Transverse colon (tissue), 4 donors: ENCODE data around the gene SELP. TPM values are rescaled to one million over a fixed set of nuclear protein-coding genes. Genes with fewer than 3 reads are reported as not detected.

ENCODE experiments used
- DNase-seq: peaks from one replicate; pipeline ENCODE4 v3.0.0-alpha.2; 2019
- H3K27ac ChIP-seq, 4 donors: fragments of 200-600 bp; sonication (generic); 2 replicates each; pipeline ENCODE4 v1.5.1; 2016 to 2018; ENCODE audit warnings: inconsistent platforms in 4 of 4
- H3K27me3 ChIP-seq: fragments of 200-600 bp; sonication (generic); 2 replicates; pipeline ENCODE4 v1.5.1; 2017; ENCODE audit warnings: inconsistent platforms
- H3K36me3 ChIP-seq, 4 donors: fragments of 200-600 bp; sonication (generic); 2 replicates each; pipeline ENCODE4 v1.5.1; 2017 to 2019; ENCODE audit warnings: inconsistent platforms in 4 of 4
- H3K4me1 ChIP-seq, 4 donors: fragments of 200-600 bp; sonication (generic); 2 replicates each; pipeline ENCODE4 v1.5.1; 2017 to 2020; ENCODE audit warnings: inconsistent platforms in 4 of 4
- H3K4me3 ChIP-seq, 4 donors: fragments of 200-600 bp; sonication (generic); 1 replicate in 1 of 4; 2 replicates in 3 of 4; pipeline versions ENCODE4 v1.5.1 to v1.6.1; 2017 to 2019; ENCODE audit warnings: inconsistent platforms in 4 of 4
- H3K9me3 ChIP-seq, 2 donors: fragments of 200-600 bp; sonication (generic); 2 replicates each; pipeline ENCODE4 v1.5.1; 2017 to 2019; ENCODE audit warnings: inconsistent platforms in 2 of 2
- EP300 ChIP-seq: sonication (generic); formaldehyde crosslinking; IDR thresholded peaks from one replicate; pipeline ENCODE4 v1.6.1; 2017; ENCODE audit warnings: antibody characterized with exemption, low read depth
- POLR2A ChIP-seq: fragments of 450-650 bp; IDR thresholded peaks from one replicate; pipeline ENCODE4 v1.6.1; 2016; ENCODE audit warnings: antibody characterized with exemption, mild to moderate bottlenecking, moderate library complexity
- POLR2AphosphoS5 ChIP-seq, 3 donors: sonication (generic); formaldehyde crosslinking; IDR thresholded peaks; one replicate each; pipeline ENCODE4 v1.6.1; 2016; ENCODE audit warnings: antibody characterized with exemption in 3 of 3
- WGBS, 2 donors: methylation state at CpG; one replicate each; pipeline ENCODE4 v1.1.5; 2018; ENCODE audit warnings: low coverage in 1 of 2; 5-methylcytosine and 5-hydroxymethylcytosine counted together
- in situ Hi-C, 4 donors: fragments of 200-750 bp; cut with MboI; loops; one replicate each; pipeline versions ENCODE4 v1.15.0 to v1.15.1; 2017; ENCODE audit warnings: low sequenced_read_pairs in 3 of 4, low pct_ligation_motif_present in 1 of 4, low pct_unique_long_range_greater_than_20kb in 1 of 4
- intact Hi-C: fragments of 100-400 bp; cut with DNase I; formaldehyde crosslinking; loops from one replicate; pipeline ENCODE4 v1.15.1; 2023; ENCODE audit warnings: low total_unique reads
- total RNA-seq, 4 donors: library from RNA; depleted of rRNA; stranded (reverse); fragments of >200 nt; gene quantifications; one replicate each; pipeline ENCODE4 v1.1.0, GENCODE V29; 2016
- TF ChIP-seq, protein P1 (sequence below), 5 experiments: fragments of 200-600 bp in 3 of 5; fragments of 450-650 bp in 2 of 5; sonication (generic) in 3 of 5; IDR thresholded peaks; 1 replicate in 2 of 5; 2 replicates in 3 of 5; pipeline ENCODE4 v1.5.1; 2016 to 2017; ENCODE audit warnings: antibody characterized with exemption in 5 of 5, inconsistent platforms in 3 of 5, mild to moderate bottlenecking in 2 of 5, moderate library complexity in 1 of 5

Gene SELP
- total RNA-seq, 4 donors from 2014 or later, result 1.8 to 4.9 (median 2.2) TPM

DNA sequence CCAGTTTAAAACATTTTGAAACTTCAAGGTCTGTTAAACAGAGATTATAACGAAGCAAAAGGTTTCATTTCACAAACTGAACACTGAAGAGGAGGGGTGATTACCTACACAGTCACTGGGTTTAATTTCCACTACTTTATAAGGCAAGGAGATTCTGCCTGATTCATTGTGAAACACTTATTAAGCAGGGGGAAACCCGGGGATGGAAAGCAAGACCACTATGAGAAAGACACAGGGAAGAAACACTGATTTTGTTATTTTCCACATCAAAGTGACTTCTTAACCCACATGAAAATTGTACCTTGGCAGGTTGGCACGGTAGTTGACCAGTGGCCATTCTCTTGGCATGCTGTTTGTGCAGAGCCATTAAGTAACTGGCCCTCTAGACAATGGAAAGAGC is 35.5 kb downstream of the SELP start:
- intact Hi-C loops, result no loop called here
- no peaks in the 10 kb centered on the region for H3K9me3 ChIP-seq

DNA sequence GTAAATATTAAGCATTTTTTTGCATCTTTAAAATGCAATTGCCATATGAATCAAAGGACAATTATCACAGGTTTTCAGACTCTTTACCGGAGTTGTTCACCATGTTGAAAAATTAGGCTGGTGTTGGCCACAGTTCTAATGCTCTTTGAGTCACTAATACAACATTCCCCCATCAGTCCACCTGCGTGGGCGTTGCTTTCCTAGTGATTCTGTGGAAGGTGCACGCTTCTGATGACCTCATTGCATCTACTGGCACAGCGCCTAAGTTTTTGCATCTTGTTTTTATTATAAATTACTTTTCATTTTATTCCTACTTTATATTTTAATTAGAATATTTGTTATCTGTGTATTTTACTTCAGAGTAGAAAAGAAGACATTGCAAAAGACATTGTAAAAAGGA is 39.0 kb downstream of the SELP start:
- DNase-seq, result no peak
- in situ Hi-C loops, result loop anchor here in 1 of 4 donors (25.0 kb wide), 1 partner anchor 221 kb away; no protein-coding TSS in a partner anchor
- Histone ChIP-seq H3K4me1 (peaks cover 0 to 9% (median 4%) of the 10 kb centered on the region in 4 donors), H3K9me3 (no peaks in the 10 kb centered on the region), H3K36me3 (no peaks in the 10 kb centered on the region), H3K4me3 (no peak overlapping the region), H3K27me3 (peaks cover 2% of the 10 kb centered on the region), H3K27ac (no peak overlapping the region)
- WGBS, 2 donors, result 86 to 88% methylated on average over 5 of the region's 5 CpGs
- TF ChIP-seq, protein P1, sequence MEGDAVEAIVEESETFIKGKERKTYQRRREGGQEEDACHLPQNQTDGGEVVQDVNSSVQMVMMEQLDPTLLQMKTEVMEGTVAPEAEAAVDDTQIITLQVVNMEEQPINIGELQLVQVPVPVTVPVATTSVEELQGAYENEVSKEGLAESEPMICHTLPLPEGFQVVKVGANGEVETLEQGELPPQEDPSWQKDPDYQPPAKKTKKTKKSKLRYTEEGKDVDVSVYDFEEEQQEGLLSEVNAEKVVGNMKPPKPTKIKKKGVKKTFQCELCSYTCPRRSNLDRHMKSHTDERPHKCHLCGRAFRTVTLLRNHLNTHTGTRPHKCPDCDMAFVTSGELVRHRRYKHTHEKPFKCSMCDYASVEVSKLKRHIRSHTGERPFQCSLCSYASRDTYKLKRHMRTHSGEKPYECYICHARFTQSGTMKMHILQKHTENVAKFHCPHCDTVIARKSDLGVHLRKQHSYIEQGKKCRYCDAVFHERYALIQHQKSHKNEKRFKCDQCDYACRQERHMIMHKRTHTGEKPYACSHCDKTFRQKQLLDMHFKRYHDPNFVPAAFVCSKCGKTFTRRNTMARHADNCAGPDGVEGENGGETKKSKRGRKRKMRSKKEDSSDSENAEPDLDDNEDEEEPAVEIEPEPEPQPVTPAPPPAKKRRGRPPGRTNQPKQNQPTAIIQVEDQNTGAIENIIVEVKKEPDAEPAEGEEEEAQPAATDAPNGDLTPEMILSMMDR (IDR thresholded peaks at IDR 0.05), result no peak
- TF ChIP-seq POLR2AphosphoS5 (IDR thresholded peaks at IDR 0.05) (no peak), POLR2A (no peak), EP300 (no peak)
- intact Hi-C loops, result no loop called here

More for the DNA sequence above, 35.5 kb downstream of the SELP start:
- in situ Hi-C loops, result loop anchor here in 1 of 4 donors (25.0 kb wide), 1 partner anchor 218 kb away; no protein-coding TSS in a partner anchor
- Histone ChIP-seq H3K36me3 (no peaks in the 10 kb centered on the region), H3K4me1 (no peaks in the 10 kb centered on the region), H3K4me3 (no peak overlapping the region), H3K27ac (no peak overlapping the region), H3K27me3 (no peaks in the 10 kb centered on the region)
- no peak for DNase-seq
- WGBS, 2 donors, result 51 to 80% methylated on average over 1 to 3 of the region's 3 CpGs
- no peak for TF ChIP-seq POLR2A
- TF ChIP-seq, protein P1 (IDR thresholded peaks at IDR 0.05), result no peak
- TF ChIP-seq POLR2AphosphoS5 (IDR thresholded peaks at IDR 0.05), result no peak
- TF ChIP-seq EP300, result no peak

DNA sequence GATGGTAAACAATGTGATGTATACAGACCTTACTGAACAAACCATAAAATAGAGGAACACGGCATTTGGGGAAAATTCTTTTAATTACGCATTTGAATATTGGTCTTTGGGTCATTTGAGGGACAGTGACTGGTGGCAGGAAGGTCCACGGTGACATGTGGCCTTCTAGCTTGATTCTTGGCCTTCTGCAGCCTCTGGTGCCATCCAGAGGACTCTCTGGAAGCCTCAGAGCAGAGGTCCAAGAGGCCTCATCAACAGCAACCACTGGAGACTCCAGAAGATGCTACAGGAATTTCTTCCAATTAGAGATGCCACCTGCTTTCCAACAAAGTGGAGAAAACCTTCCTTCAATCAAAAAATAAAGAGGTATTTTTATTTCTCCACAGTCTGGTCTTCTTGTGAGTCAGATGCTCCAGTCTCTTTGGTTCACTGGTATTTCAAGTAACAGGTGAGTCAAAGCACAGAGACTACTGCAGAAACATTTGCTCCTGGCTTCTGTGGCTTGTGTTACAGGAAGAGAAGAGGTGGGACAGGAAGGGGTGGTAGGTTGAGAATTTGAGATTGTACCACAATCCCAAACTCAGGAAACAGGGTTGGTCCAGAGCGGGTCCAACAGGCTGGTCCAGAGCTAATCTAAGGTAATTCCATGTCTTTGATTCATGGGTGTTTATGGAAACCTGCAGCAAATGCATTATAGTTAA is 41.0 kb downstream of the SELP start:
- Histone ChIP-seq H3K4me1 (peaks cover 0 to 11% (median 4%) of the 10 kb centered on the region in 4 donors), H3K27ac (no peak overlapping the region), H3K36me3 (no peaks in the 10 kb centered on the region), H3K4me3 (no peak overlapping the region), H3K9me3 (no peaks in the 10 kb centered on the region), H3K27me3 (peaks cover 6% of the 10 kb centered on the region)
- intact Hi-C loops (no loop called here), in situ Hi-C loops (loop anchor here in 1 of 4 donors (25.0 kb wide), 1 partner anchor 223 kb away; no protein-coding TSS in a partner anchor)
- no peak for DNase-seq
- TF ChIP-seq EP300 (no peak), POLR2AphosphoS5 (IDR thresholded peaks at IDR 0.05) (no peak), POLR2A (no peak)
- TF ChIP-seq, protein P1 (IDR thresholded peaks at IDR 0.05), result no peak
- 76 to 79% methylated on average over 2 to 4 of the region's 4 CpGs for WGBS, 2 donors

DNA sequence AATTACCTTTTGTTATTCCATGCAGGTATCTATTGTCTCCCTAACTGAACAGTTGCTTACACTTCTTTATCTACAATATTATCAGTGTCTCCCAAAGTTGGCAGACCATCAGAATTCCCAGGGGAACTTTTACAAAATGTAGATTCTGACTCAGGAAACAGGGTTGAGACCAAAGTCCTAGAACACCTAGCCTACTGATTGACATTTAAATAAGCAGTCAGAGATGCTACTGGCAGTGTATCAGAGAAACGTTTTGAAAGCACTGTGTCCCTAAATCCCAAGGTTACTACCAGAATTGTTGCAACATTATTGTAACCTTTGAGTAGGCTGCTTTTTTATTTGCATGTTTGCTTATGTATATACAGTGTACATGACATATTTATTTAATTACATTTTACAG is 41.8 kb downstream of the SELP start:
- H3K36me3 ChIP-seq, result no peaks in the 10 kb centered on the region
- 13 to 31% methylated on average over 1 of the region's 1 CpG for WGBS, 2 donors
- no peak for DNase-seq
- no peak for TF ChIP-seq POLR2AphosphoS5 (IDR thresholded peaks at IDR 0.05)
- no peak for TF ChIP-seq POLR2A
- TF ChIP-seq, protein P1 (IDR thresholded peaks at IDR 0.05), result no peak
- TF ChIP-seq EP300, result no peak
- no peaks in the 10 kb centered on the region for H3K9me3 ChIP-seq
- in situ Hi-C loops, result loop anchor here in 1 of 4 donors (25.0 kb wide), 1 partner anchor 224 kb away; no protein-coding TSS in a partner anchor
- H3K4me3 ChIP-seq, result no peak overlapping the region
- H3K4me1 ChIP-seq, result peaks cover 0 to 11% (median 4%) of the 10 kb centered on the region in 4 donors
- H3K27me3 ChIP-seq, result peaks cover 6% of the 10 kb centered on the region
- H3K27ac ChIP-seq, result no peak overlapping the region
- intact Hi-C loops, result no loop called here
